ENCODE measurements around the gene EYA2.

Gene EYA2

DNA sequence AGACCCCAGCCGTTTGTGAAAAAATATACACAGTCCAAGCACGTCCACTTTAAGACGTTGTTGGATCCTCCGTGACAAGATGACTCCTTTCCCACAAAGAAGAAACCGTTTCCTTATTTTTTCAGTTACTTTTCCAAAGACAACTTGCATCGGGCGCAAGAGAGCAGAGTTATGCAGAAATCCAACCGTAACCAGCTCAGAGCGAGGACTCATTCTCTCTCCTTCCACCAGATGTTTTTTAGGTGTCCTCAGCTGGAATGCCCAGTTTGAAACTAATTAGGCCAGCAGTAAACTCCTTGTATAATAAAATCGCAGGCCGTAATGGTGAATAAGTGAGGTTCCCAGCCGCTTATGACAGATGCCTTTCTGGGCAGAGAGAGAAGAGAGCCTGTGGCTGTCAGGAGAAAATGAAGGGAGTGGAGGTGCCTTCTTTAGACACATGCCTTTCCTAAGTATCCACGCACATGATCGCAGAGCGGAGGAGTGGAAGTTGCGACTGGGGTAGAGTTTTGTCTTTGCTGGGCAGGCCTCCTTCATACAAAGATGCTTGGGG is 2.8 kb downstream of the EYA2 start:
- TF ChIP-seq, protein P1, sequence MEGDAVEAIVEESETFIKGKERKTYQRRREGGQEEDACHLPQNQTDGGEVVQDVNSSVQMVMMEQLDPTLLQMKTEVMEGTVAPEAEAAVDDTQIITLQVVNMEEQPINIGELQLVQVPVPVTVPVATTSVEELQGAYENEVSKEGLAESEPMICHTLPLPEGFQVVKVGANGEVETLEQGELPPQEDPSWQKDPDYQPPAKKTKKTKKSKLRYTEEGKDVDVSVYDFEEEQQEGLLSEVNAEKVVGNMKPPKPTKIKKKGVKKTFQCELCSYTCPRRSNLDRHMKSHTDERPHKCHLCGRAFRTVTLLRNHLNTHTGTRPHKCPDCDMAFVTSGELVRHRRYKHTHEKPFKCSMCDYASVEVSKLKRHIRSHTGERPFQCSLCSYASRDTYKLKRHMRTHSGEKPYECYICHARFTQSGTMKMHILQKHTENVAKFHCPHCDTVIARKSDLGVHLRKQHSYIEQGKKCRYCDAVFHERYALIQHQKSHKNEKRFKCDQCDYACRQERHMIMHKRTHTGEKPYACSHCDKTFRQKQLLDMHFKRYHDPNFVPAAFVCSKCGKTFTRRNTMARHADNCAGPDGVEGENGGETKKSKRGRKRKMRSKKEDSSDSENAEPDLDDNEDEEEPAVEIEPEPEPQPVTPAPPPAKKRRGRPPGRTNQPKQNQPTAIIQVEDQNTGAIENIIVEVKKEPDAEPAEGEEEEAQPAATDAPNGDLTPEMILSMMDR (IDR thresholded peaks at IDR 0.05) = no peak

DNA sequence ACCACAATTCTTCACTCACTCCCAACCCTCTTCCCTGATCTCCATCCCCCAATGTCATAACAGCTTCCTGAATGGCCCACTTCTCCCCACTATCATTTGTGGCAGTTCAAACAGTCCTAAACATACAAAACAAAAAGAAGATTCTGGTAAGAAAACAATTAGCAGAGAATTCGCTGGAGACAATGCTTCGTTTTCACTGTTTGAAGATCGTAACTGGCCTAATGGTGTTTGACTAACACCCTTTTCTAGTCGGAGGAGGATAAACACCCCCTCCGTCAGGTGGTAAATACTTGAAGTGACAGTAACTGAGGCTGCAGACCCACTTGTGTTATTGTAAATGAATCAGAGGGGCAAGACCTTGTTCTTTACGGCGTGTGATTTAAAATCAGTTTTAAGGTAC is 3.8 kb downstream of the EYA2 start:
- TF ChIP-seq, protein P1 (IDR thresholded peaks at IDR 0.05) = no peak

DNA sequence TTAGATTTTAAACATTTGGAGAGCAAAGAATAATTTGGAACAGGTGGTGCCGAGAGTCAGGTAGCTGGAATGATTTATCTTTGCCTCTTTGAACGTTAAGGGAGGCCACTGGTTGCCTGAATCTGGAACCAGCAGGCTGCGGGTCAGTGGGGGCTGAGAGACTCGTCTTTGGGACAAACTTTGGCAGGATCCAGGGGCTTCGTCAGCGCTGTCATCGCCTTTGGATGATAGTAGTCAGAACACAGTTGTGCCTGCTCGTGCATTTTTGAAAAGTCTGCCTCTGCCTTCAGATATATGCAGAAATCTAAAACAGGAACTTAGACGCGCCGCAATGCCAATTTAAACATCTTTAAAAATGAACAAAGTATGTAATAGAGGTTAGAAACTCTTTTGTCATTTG is 5.0 kb downstream of the EYA2 start:
- TF ChIP-seq, protein P1 (IDR thresholded peaks at IDR 0.05) = no peak

DNA sequence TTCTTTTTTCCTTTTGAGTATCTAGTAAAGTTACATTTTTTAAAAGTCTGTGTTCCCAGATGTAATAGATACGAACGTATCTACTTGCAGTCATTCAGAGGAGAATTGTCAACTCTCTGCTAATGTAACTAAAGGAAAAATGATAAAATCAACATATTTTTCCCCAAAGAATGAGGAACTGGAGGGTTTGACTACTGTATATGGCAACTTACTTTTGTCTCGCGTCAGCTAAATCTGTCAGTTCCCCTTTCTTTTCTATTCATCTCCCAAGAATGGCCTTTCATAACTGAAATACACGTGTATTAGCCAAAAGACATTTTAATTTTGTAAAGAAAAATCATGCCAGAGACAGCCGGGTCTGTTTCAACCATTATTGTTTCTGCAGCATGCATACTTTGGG is 5.4 kb downstream of the EYA2 start:
- TF ChIP-seq, protein P1 (IDR thresholded peaks at IDR 0.05) = no peak

DNA sequence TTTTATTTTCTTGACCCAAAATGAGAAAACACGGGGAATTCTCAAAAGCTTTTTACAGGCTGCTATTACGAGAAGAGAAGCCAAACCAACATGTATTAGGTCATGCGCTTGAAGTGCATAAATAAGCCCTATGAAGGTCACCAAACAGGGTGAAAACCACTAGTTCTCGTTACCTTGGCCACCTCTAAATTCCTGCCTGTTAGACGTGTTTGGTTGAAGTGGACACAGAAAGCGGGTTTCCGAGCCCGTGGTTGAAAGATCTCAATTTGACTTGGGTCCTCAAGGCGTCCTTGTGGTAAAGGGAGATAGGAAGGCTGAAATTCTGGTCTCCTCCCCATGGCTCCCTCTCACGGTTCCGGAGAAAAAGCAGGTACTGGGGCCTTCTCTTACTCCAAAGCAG is 6.2 kb downstream of the EYA2 start:
- TF ChIP-seq, protein P1 (IDR thresholded peaks at IDR 0.05) = no peak

DNA sequence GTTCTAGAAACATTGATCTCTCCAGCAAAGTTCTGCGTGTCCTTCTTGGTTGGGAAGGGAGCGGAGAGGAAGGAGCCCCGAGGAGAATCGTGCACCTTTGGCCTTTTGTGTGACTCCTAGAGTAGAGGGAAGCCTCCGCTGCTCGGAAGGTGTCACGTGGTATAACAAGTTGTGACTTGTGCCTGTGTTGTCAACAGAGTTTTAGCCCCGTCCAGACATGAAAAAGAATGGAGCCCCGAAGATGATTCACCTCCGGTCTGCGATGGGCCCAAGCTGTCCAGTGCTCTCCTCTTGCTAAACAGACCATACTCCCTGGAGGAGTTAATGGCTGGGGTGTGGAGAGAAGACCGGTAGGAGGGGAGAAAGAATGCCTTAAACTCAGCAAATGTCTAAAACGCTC is 7.0 kb downstream of the EYA2 start:
- TF ChIP-seq, protein P1 (IDR thresholded peaks at IDR 0.05) = no peak

DNA sequence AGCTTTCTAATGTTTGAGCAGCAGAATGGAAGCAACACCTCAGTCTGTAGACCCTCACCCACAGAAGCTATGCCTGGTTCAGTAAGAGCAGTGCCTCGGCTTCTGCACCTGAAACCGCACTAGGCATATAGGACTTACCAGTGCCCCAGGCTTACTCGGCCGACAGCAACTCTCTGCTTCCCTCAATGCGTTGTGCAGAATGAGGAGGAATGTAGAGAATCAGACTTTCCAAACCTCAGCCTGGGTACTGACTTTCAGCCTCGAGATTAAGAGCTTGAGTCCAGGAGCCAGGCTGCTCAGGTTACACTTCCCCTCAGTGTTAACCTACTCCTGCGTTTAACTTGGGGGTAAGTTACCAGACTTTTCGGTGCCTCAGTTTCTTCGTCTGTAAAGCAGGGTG is 8.6 kb downstream of the EYA2 start:
- TF ChIP-seq, protein P1 (IDR thresholded peaks at IDR 0.05) = no peak

DNA sequence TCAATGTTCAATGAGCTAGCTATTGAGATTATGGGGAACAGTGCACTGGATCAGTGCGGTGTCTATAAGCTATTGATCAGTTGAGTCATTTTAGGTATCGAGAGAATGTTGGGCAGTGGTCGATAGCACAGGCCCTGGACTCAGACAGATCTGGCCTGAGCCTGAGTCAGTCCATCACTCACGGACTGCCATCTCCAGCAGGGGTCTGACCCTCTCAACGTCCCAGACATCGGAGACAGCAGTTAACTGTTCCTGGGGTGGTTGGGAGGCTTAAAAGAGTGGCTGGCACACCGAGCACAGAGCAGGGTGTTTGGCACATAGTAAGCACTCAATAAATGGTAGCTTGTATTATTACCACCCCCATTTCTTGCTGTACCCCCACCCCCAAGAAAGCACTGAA is 9.3 kb downstream of the EYA2 start:
- TF ChIP-seq, protein P1 (IDR thresholded peaks at IDR 0.05) = no peak

Data from LNCAP (cell line).